SHP77 treated with DMSO at 0.1 percent for 48 hours (cell line): ENCODE measurements around the gene CCL1.

ENCODE experiments used
- DNase-seq: peaks from one replicate; lab custom pipeline; 2025; lab: John Stamatoyannopoulos, UW

Gene CCL1

GRCh38 chr17:34383216-34383615, 20.2 kb upstream of the CCL1 start:
- DNase-seq = no peak

- DNase-seq = no peak
Observed at GRCh38 chr17:34382621-34383124, 19.6 kb upstream of the CCL1 start.

- no peak for DNase-seq
Observed at GRCh38 chr17:34379868-34380267, 16.8 kb upstream of the CCL1 start.

GRCh38 chr17:34378664-34379101, 15.7 kb upstream of the CCL1 start:
- DNase-seq = no peak

GRCh38 chr17:34377078-34377823, 14.2 kb upstream of the CCL1 start:
- no peak for DNase-seq

GRCh38 chr17:34375426-34375997, 12.5 kb upstream of the CCL1 start:
- DNase-seq = no peak

- no peak for DNase-seq
Observed at GRCh38 chr17:34374457-34374856, 11.4 kb upstream of the CCL1 start.

GRCh38 chr17:34371405-34372100, 8.5 kb upstream of the CCL1 start:
- DNase-seq = no peak

GRCh38 chr17:34370997-34371395, 8.0 kb upstream of the CCL1 start:
- DNase-seq = no peak

GRCh38 chr17:34370376-34370996, 7.5 kb upstream of the CCL1 start:
- no peak for DNase-seq

- no peak for DNase-seq
Observed at GRCh38 chr17:34369571-34369970, 6.5 kb upstream of the CCL1 start.

GRCh38 chr17:34368946-34369500, 6.0 kb upstream of the CCL1 start:
- no peak for DNase-seq

- DNase-seq = no peak
Observed at GRCh38 chr17:34368196-34368945, 5.3 kb upstream of the CCL1 start.

- no peak for DNase-seq
Observed at GRCh38 chr17:34367486-34368195, 4.6 kb upstream of the CCL1 start.

GRCh38 chr17:34366529-34367107, 3.6 kb upstream of the CCL1 start:
- DNase-seq = no peak

- DNase-seq = no peak
Observed at GRCh38 chr17:34366010-34366409, 3.0 kb upstream of the CCL1 start.

- DNase-seq = no peak
Observed at GRCh38 chr17:34365340-34365739, 2.3 kb upstream of the CCL1 start.

- no peak for DNase-seq
Observed at GRCh38 chr17:34364751-34365150, 1.7 kb upstream of the CCL1 start.

- DNase-seq = peak; percentile 78
Observed at GRCh38 chr17:34361478-34362061, 1.5 kb downstream of the CCL1 start.
